ENCODE data around the gene EFS.

GRCh38 chr14:23359722-23360447, 5.1 kb downstream of the EFS start:
- TF ChIP-seq POLR2A (IDR thresholded peaks at IDR 0.05) (no peak), CTCF (IDR thresholded peaks at IDR 0.05) (no peak)

Measured in suprapubic skin (tissue), 3 donors.